ENCODE results near the gene WWTR1.

The WWTR1 gene

GRCh38 chr3:149571381-149571780 is 86.4 kb downstream of the WWTR1 start:
- in situ Hi-C loops (cut with MboI; ENCODE audit: low sequenced_read_pairs): no loop called here

- in situ Hi-C loops (cut with MboI; ENCODE audit: low sequenced_read_pairs): no loop called here
These were observed 87.8 kb downstream of the WWTR1 start for GRCh38 chr3:149570016-149570415.

- in situ Hi-C loops (cut with MboI; ENCODE audit: low sequenced_read_pairs): no loop called here
These were observed 90.4 kb downstream of the WWTR1 start for GRCh38 chr3:149567381-149567780.

- in situ Hi-C loops (cut with MboI; ENCODE audit: low sequenced_read_pairs): no loop called here
These were observed 91.4 kb downstream of the WWTR1 start for GRCh38 chr3:149566292-149566975.

GRCh38 chr3:149564079-149564478 is 93.7 kb downstream of the WWTR1 start:
- in situ Hi-C loops (cut with MboI; ENCODE audit: low sequenced_read_pairs): no loop called here

GRCh38 chr3:149563114-149563513 is 94.7 kb downstream of the WWTR1 start:
- in situ Hi-C loops (cut with MboI; ENCODE audit: low sequenced_read_pairs): no loop called here

GRCh38 chr3:149560617-149561016 is 97.2 kb downstream of the WWTR1 start:
- in situ Hi-C loops (cut with MboI; ENCODE audit: low sequenced_read_pairs): no loop called here

- in situ Hi-C loops (cut with MboI; ENCODE audit: low sequenced_read_pairs): no loop called here
These were observed 97.8 kb downstream of the WWTR1 start for GRCh38 chr3:149560001-149560400.

- in situ Hi-C loops (cut with MboI; ENCODE audit: low sequenced_read_pairs): no loop called here
These were observed 98.3 kb downstream of the WWTR1 start for GRCh38 chr3:149559525-149559924.

- in situ Hi-C loops (cut with MboI; ENCODE audit: low sequenced_read_pairs): no loop called here
These were observed 101.9 kb downstream of the WWTR1 start for GRCh38 chr3:149555927-149556326.

- in situ Hi-C loops (cut with MboI; ENCODE audit: low sequenced_read_pairs): no loop called here
These were observed 103.0 kb downstream of the WWTR1 start for GRCh38 chr3:149554826-149555225.

- in situ Hi-C loops (cut with MboI; ENCODE audit: low sequenced_read_pairs): no loop called here
These were observed 103.9 kb downstream of the WWTR1 start for GRCh38 chr3:149553781-149554451.

- in situ Hi-C loops (cut with MboI; ENCODE audit: low sequenced_read_pairs): no loop called here
These were observed 105.1 kb downstream of the WWTR1 start for GRCh38 chr3:149552700-149553099.

GRCh38 chr3:149551500-149551899 is 106.3 kb downstream of the WWTR1 start:
- in situ Hi-C loops (cut with MboI; ENCODE audit: low sequenced_read_pairs): no loop called here

- in situ Hi-C loops (cut with MboI; ENCODE audit: low sequenced_read_pairs): no loop called here
These were observed 109.2 kb downstream of the WWTR1 start for GRCh38 chr3:149548669-149549065.

GRCh38 chr3:149547954-149548668 is 109.7 kb downstream of the WWTR1 start:
- in situ Hi-C loops (cut with MboI; ENCODE audit: low sequenced_read_pairs): no loop called here

GRCh38 chr3:149547413-149547812 is 110.4 kb downstream of the WWTR1 start:
- in situ Hi-C loops (cut with MboI; ENCODE audit: low sequenced_read_pairs): no loop called here

- in situ Hi-C loops (cut with MboI; ENCODE audit: low sequenced_read_pairs): no loop called here
These were observed 112.8 kb downstream of the WWTR1 start for GRCh38 chr3:149545049-149545448.

- in situ Hi-C loops (cut with MboI; ENCODE audit: low sequenced_read_pairs): no loop called here
These were observed 115.2 kb downstream of the WWTR1 start for GRCh38 chr3:149542375-149543312.

GRCh38 chr3:149541091-149541491 is 116.7 kb downstream of the WWTR1 start:
- in situ Hi-C loops (cut with MboI; ENCODE audit: low sequenced_read_pairs): no loop called here

GRCh38 chr3:149538371-149538770 is 119.5 kb downstream of the WWTR1 start:
- in situ Hi-C loops (cut with MboI; ENCODE audit: low sequenced_read_pairs): no loop called here
